ENCODE measurements around the gene TMPRSS6. TPM values are rescaled to one million over a fixed set of nuclear protein-coding genes. Genes with fewer than 3 reads are reported as not detected.

TMPRSS6 gene
- polyA plus RNA-seq, 4 donors, result 0.18 to 0.54 (median 0.33) TPM

- DNase-seq (ENCODE audit: low read depth in 4 of 4, low spot score in 3 of 4), result no peak
Observed at GRCh38 chr22:37054056-37054395, 55.5 kb downstream of the TMPRSS6 start.

- no peak for DNase-seq (ENCODE audit: low read depth in 4 of 4, low spot score in 3 of 4)
Observed at GRCh38 chr22:37053310-37054055, 56.0 kb downstream of the TMPRSS6 start.

- no peak for DNase-seq (ENCODE audit: low read depth in 4 of 4, low spot score in 3 of 4)
Observed at GRCh38 chr22:37052386-37053309, 56.9 kb downstream of the TMPRSS6 start.

GRCh38 chr22:37051391-37052385, 57.8 kb downstream of the TMPRSS6 start, which contains the start of gene KCTD17:
TSS of gene KCTD17 (plus strand) at chr22:37051742. CDS start at chr22:37051761, 19 bp downstream.
- peak in 3 of 4 donors; percentile 43 to 50 (median 45) for DNase-seq (ENCODE audit: low read depth in 4 of 4, low spot score in 3 of 4)

- DNase-seq (ENCODE audit: low read depth in 4 of 4, low spot score in 3 of 4), result no peak
Observed at GRCh38 chr22:37050913-37051312, 58.6 kb downstream of the TMPRSS6 start.

- DNase-seq (ENCODE audit: low read depth in 4 of 4, low spot score in 3 of 4), result no peak
Observed at GRCh38 chr22:37049224-37049623, 60.3 kb downstream of the TMPRSS6 start.

GRCh38 chr22:37048133-37048532, 61.4 kb downstream of the TMPRSS6 start:
- no peak for DNase-seq (ENCODE audit: low read depth in 4 of 4, low spot score in 3 of 4)

- DNase-seq (ENCODE audit: low read depth in 4 of 4, low spot score in 3 of 4), result no peak
Observed at GRCh38 chr22:37047006-37047405, 62.5 kb downstream of the TMPRSS6 start.

GRCh38 chr22:37046589-37046988, 62.9 kb downstream of the TMPRSS6 start:
- DNase-seq (ENCODE audit: low read depth in 4 of 4, low spot score in 3 of 4), result no peak

GRCh38 chr22:37045958-37046357, 63.6 kb downstream of the TMPRSS6 start:
- no peak for DNase-seq (ENCODE audit: low read depth in 4 of 4, low spot score in 3 of 4)

- no peak for DNase-seq (ENCODE audit: low read depth in 4 of 4, low spot score in 3 of 4)
Observed at GRCh38 chr22:37044634-37045625, 64.6 kb downstream of the TMPRSS6 start.

GRCh38 chr22:37043828-37044538, 65.5 kb downstream of the TMPRSS6 start:
- DNase-seq (ENCODE audit: low read depth in 4 of 4, low spot score in 3 of 4), result no peak

GRCh38 chr22:37043209-37043827, 66.2 kb downstream of the TMPRSS6 start:
- no peak for DNase-seq (ENCODE audit: low read depth in 4 of 4, low spot score in 3 of 4)

- no peak for DNase-seq (ENCODE audit: low read depth in 4 of 4, low spot score in 3 of 4)
Observed at GRCh38 chr22:37039466-37039865, 70.0 kb downstream of the TMPRSS6 start.

GRCh38 chr22:37037669-37038068, 71.8 kb downstream of the TMPRSS6 start:
- no peak for DNase-seq (ENCODE audit: low read depth in 4 of 4, low spot score in 3 of 4)

GRCh38 chr22:37036655-37037377, 72.7 kb downstream of the TMPRSS6 start:
- DNase-seq (ENCODE audit: low read depth in 4 of 4, low spot score in 3 of 4), result no peak

GRCh38 chr22:37033605-37034430, 75.7 kb downstream of the TMPRSS6 start:
- no peak for DNase-seq (ENCODE audit: low read depth in 4 of 4, low spot score in 3 of 4)
